ENCODE data around the gene WIPF2.

The WIPF2 gene

GRCh38 chr17:40329839-40330794 is 111.0 kb downstream of the WIPF2 start:
- Mint-ChIP-seq H3K36me3 (peaks cover 56% of the 10 kb centered on the region), H3K4me1 (peaks cover 95% of the 10 kb centered on the region), H3K9me3 (no peaks in the 10 kb centered on the region), H3K27me3 (no peaks in the 10 kb centered on the region), H3K27ac (peak overlapping the region; percentile 75), H3K4me3 (peak overlapping the region; percentile 49)
- CTCF ChIA-PET, result interaction anchor here (1.1 to 2.2 kb wide), 4 partner anchors 13 to 27 kb away, joined by 3 to 10 read pairs (median 7); no protein-coding TSS in a partner anchor
- peak; percentile 50 for DNase-seq

- Mint-ChIP-seq H3K9me3 (no peaks in the 10 kb centered on the region), H3K27ac (peak overlapping the region; percentile 75), H3K4me1 (peaks cover 91% of the 10 kb centered on the region), H3K27me3 (no peaks in the 10 kb centered on the region), H3K4me3 (peak overlapping the region; percentile 49), H3K36me3 (peaks cover 58% of the 10 kb centered on the region)
- no peak for DNase-seq
- CTCF ChIA-PET, result interaction anchor here (1.8 to 2.2 kb wide), 3 partner anchors 14 to 28 kb away, joined by 7 to 10 read pairs (median 7); no protein-coding TSS in a partner anchor
Measured at GRCh38 chr17:40330850-40331470, 111.9 kb downstream of the WIPF2 start.

GRCh38 chr17:40331743-40332641 is 112.9 kb downstream of the WIPF2 start:
- CTCF ChIA-PET, result interaction anchor here (1.8 to 2.2 kb wide), 3 partner anchors 15 to 29 kb away, joined by 7 to 10 read pairs (median 7); no protein-coding TSS in a partner anchor
- peaks cover 61% of the 10 kb centered on the region for H3K36me3 Mint-ChIP-seq
- DNase-seq, result peak; percentile 50

More at GRCh38 chr17:40331743-40332641, 112.9 kb downstream of the WIPF2 start:
- Mint-ChIP-seq H3K9me3 (no peaks in the 10 kb centered on the region), H3K4me3 (no peak overlapping the region), H3K27me3 (no peaks in the 10 kb centered on the region), H3K4me1 (peaks cover 84% of the 10 kb centered on the region), H3K27ac (peak overlapping the region; percentile 82)
